ENCODE data around the gene ADAMTSL4. TPM values are rescaled to one million over a fixed set of nuclear protein-coding genes. Genes with fewer than 3 reads are reported as not detected.
A peak's percentile ranks its signal among the peaks of the same experiment; 100 is the strongest.

Gene ADAMTSL4
- total and polyA plus RNA-seq, 4 experiments from 2014 or later: 0.23 to 0.33 (median 0.24) TPM; not detected in 1

- Mint-ChIP-seq H3K4me1 (peaks cover 29 to 59% (median 36%) of the 10 kb centered on the region in 4 donors), H3K4me3 (peak overlapping the region; percentile 90 to 99 (median 93)), H3K27me3 (no peaks in the 10 kb centered on the region), H3K36me3 (peaks cover 0 to 18% of the 10 kb centered on the region in 2 donors), H3K9me3 (peaks cover 0 to 5% (median 0%) of the 10 kb centered on the region in 8 donors), H3K27ac (peak overlapping the region; percentile 95 to 100 (median 99))
- ChIA-PET POLR2A (ENCODE audit: partially characterized antibody) (interaction anchor here (1.0 to 16.5 kb wide), 12 partner anchors 11 to 196 kb away, joined by 3 to 1751 read pairs (median 10); partner anchors contain the start of genes ADAMTSL4, ENSA, FALEC and MCL1), CTCF (ENCODE audit: partially characterized antibody) (interaction anchor here (0.6 to 13.6 kb wide), 31 partner anchors 9 to 937 kb away, joined by 3 to 501 read pairs (median 6); partner anchors contain the start of genes ENSA, FALEC, GOLPH3L and HORMAD1)
- no peaks in the 10 kb centered on the region for H3K9me3 ChIP-seq (ENCODE audit: control insufficient read depth in 1 of 2, low read length in 2 of 2)
- intact Hi-C loops (cut with micrococcal nuclease): loop anchor here (1.0 to 5.0 kb wide), 10 partner anchors 45 to 597 kb away; partner anchors contain the start of genes CDC42SE1, CTSS, ENSA and FALEC
- H3K4me3 ChIP-seq (ENCODE audit: low read length in 2 of 2): peak overlapping the region in 1 of 2 donors; percentile 72
- peak; percentile 70 to 79 (median 75) for DNase-seq
- H3K27ac ChIP-seq (ENCODE audit: low read depth, low read length): peak overlapping the region; percentile 93
- H3K4me1 ChIP-seq (ENCODE audit: insufficient read depth, low read length): peaks cover 46% of the 10 kb centered on the region
- H3K36me3 ChIP-seq (ENCODE audit: insufficient read depth, low read length): no peaks in the 10 kb centered on the region
- H3K27me3 ChIP-seq (ENCODE audit: insufficient read depth, low read length): no peaks in the 10 kb centered on the region
Measured at GRCh38 chr1:150560011-150560438, 10.8 kb downstream of the ADAMTSL4 start.

GRCh38 chr1:150560576-150561253 lies 11.5 kb downstream of the ADAMTSL4 start:
- intact Hi-C loops (cut with micrococcal nuclease): loop anchor here (1.0 to 5.0 kb wide), 12 partner anchors 46 to 597 kb away; partner anchors contain the start of genes CDC42SE1, CTSS, ENSA and FALEC
- H3K4me3 Mint-ChIP-seq: peak overlapping the region; percentile 90 to 99 (median 93)
- peaks cover 53% of the 10 kb centered on the region for H3K4me1 ChIP-seq (ENCODE audit: insufficient read depth, low read length)
- no peaks in the 10 kb centered on the region for H3K27me3 ChIP-seq (ENCODE audit: insufficient read depth, low read length)
- ChIA-PET CTCF (ENCODE audit: partially characterized antibody) (interaction anchor here (0.5 to 13.6 kb wide), 44 partner anchors 10 to 937 kb away, joined by 3 to 501 read pairs (median 4); partner anchors contain the start of genes ENSA, FALEC, GOLPH3L and HORMAD1), POLR2A (ENCODE audit: partially characterized antibody) (interaction anchor here (0.8 to 16.5 kb wide), 24 partner anchors 10 to 597 kb away, joined by 3 to 1751 read pairs (median 8); partner anchors contain the start of genes ADAMTSL4, CTSS, ENSA and FALEC)
- no peaks in the 10 kb centered on the region for H3K36me3 ChIP-seq (ENCODE audit: insufficient read depth, low read length)
- peak overlapping the region; percentile 93 for H3K27ac ChIP-seq (ENCODE audit: low read depth, low read length)
- peaks cover 28 to 57% (median 37%) of the 10 kb centered on the region in 4 donors for H3K4me1 Mint-ChIP-seq
- peak overlapping the region; percentile 72 to 79 for H3K4me3 ChIP-seq (ENCODE audit: low read length in 2 of 2)
- H3K27ac Mint-ChIP-seq: peak overlapping the region; percentile 95 to 100 (median 99)
- H3K36me3 Mint-ChIP-seq: peaks cover 0 to 13% of the 10 kb centered on the region in 2 donors
- H3K27me3 Mint-ChIP-seq: no peaks in the 10 kb centered on the region
- DNase-seq: peak; percentile 71 to 80 (median 73)
- H3K9me3 Mint-ChIP-seq: peaks cover 0 to 5% (median 0%) of the 10 kb centered on the region in 8 donors
- H3K9me3 ChIP-seq (ENCODE audit: control insufficient read depth in 1 of 2, low read length in 2 of 2): no peaks in the 10 kb centered on the region

DNA sequence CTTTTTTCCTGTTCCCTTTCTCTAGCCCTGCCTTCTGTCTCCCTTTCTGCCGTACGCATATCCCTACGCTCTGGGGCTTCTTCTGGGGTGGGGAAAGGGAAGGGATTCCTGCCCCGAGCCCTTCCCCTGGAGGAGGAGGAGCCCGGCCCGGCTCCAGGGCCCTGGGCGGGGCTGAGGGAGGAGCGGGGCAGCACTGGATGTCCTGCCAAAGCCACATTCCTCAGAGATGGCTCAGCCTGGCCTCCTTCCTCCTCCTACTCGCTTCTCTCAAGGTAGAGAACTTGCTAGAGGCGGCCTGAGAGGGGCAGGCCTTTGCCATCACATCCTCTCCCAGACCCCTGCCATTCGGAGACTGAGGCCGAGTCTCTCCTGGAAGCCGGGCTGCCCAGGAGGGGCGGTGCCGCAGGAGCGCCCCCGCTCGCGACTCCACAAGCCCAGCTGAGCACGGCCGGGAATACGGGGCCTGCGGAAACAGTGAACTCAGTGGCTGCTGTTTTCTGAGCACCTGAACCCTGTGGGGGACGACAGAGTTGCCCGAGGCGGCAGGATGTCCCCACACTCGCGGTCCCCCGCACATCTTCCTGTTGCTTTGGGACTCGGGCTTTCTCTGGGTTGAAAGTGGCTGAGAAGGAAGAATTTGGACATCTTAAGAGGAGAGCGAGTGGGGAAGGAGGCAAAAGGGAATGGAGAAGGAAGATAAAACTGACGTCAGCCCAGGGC lies 12.2 kb downstream of the ADAMTSL4 start:
- Histone ChIP-seq H3K9me3 (ENCODE audit: control insufficient read depth in 1 of 2, low read length in 2 of 2) (no peaks in the 10 kb centered on the region), H3K36me3 (ENCODE audit: insufficient read depth, low read length) (no peaks in the 10 kb centered on the region), H3K4me3 (ENCODE audit: low read length in 2 of 2) (peak overlapping the region; percentile 72 to 79), H3K4me1 (ENCODE audit: insufficient read depth, low read length) (peaks cover 60% of the 10 kb centered on the region), H3K27ac (ENCODE audit: low read depth, low read length) (peak overlapping the region; percentile 93), H3K27me3 (ENCODE audit: insufficient read depth, low read length) (no peaks in the 10 kb centered on the region)
- intact Hi-C loops (cut with micrococcal nuclease): loop anchor here (1.0 to 5.0 kb wide), 10 partner anchors 47 to 596 kb away; partner anchors contain the start of genes CDC42SE1, CTSS, ENSA and FALEC
- peak; percentile 65 to 73 (median 72) for DNase-seq
- POLR2A ChIA-PET (ENCODE audit: partially characterized antibody): interaction anchor here (0.8 to 16.5 kb wide), 28 partner anchors 10 to 675 kb away, joined by 3 to 1751 read pairs (median 6); partner anchors contain the start of genes ADAMTSL4, ANP32E, CTSS and ENSA
- Mint-ChIP-seq H3K9me3 (peaks cover 0 to 5% (median 0%) of the 10 kb centered on the region in 8 donors), H3K27ac (peak overlapping the region; percentile 95 to 100 (median 99)), H3K27me3 (no peaks in the 10 kb centered on the region), H3K4me3 (peak overlapping the region; percentile 90 to 99 (median 93)), H3K4me1 (peaks cover 30 to 64% (median 42%) of the 10 kb centered on the region in 4 donors), H3K36me3 (peaks cover 0 to 10% of the 10 kb centered on the region in 2 donors)
- CTCF ChIA-PET (ENCODE audit: partially characterized antibody): interaction anchor here (0.6 to 13.6 kb wide), 35 partner anchors 10 to 439 kb away, joined by 3 to 501 read pairs (median 5); partner anchors contain the start of genes ENSA, FALEC, GOLPH3L and HORMAD1

DNA sequence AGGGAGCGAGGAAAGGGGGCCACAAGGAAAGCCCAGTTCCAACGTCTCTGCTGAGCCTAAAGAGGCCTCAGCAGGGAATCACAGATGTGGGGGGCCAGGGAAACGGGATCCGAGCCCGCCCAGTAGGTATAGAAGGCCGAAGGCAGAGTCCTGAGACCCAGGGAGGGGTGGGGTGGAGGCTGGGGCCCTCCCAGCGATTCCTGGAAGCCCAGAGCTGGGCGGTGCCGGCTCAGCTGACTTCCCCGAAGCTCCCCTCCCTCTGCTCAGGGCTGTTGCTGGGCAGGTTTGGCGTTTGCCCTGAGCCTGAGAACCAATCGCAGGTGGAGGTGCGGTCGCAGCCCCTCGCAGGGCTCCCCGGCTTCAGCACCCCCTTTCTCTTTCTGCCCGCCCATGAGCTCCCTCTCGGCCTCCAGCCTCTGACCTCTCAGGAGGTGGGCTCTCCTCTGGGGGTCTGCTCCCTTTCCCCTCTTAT lies 12.8 kb downstream of the ADAMTSL4 start:
- H3K4me1 Mint-ChIP-seq: peaks cover 33 to 70% (median 47%) of the 10 kb centered on the region in 4 donors
- Histone ChIP-seq H3K27ac (ENCODE audit: low read depth, low read length) (peak overlapping the region; percentile 93), H3K36me3 (ENCODE audit: insufficient read depth, low read length) (no peaks in the 10 kb centered on the region), H3K4me3 (ENCODE audit: low read length in 2 of 2) (peak overlapping the region; percentile 72 to 79), H3K27me3 (ENCODE audit: insufficient read depth, low read length) (no peaks in the 10 kb centered on the region), H3K4me1 (ENCODE audit: insufficient read depth, low read length) (peaks cover 66% of the 10 kb centered on the region), H3K9me3 (ENCODE audit: control insufficient read depth in 1 of 2, low read length in 2 of 2) (no peaks in the 10 kb centered on the region)
- peaks cover 0 to 5% (median 0%) of the 10 kb centered on the region in 8 donors for H3K9me3 Mint-ChIP-seq
- no peaks in the 10 kb centered on the region for H3K27me3 Mint-ChIP-seq
- H3K27ac Mint-ChIP-seq: peak overlapping the region; percentile 95 to 100 (median 99)
- peaks cover 0 to 10% of the 10 kb centered on the region in 2 donors for H3K36me3 Mint-ChIP-seq
- H3K4me3 Mint-ChIP-seq: peak overlapping the region; percentile 90 to 99 (median 93)
- intact Hi-C loops (cut with micrococcal nuclease): loop anchor here (1.0 to 5.0 kb wide), 11 partner anchors 47 to 595 kb away; partner anchors contain the start of genes CDC42SE1, CTSS, ENSA and FALEC
- peak; percentile 75 to 88 (median 79) for DNase-seq
- ChIA-PET CTCF (ENCODE audit: partially characterized antibody) (interaction anchor here (2.0 to 13.6 kb wide), 7 partner anchors 14 to 135 kb away, joined by 12 to 501 read pairs (median 45); partner anchors contain the start of genes ENSA, FALEC, GOLPH3L and MCL1), POLR2A (ENCODE audit: partially characterized antibody) (interaction anchor here (1.0 to 16.5 kb wide), 16 partner anchors 11 to 675 kb away, joined by 3 to 1751 read pairs (median 10); partner anchors contain the start of genes ANP32E, CTSS, ENSA and FALEC)

DNA sequence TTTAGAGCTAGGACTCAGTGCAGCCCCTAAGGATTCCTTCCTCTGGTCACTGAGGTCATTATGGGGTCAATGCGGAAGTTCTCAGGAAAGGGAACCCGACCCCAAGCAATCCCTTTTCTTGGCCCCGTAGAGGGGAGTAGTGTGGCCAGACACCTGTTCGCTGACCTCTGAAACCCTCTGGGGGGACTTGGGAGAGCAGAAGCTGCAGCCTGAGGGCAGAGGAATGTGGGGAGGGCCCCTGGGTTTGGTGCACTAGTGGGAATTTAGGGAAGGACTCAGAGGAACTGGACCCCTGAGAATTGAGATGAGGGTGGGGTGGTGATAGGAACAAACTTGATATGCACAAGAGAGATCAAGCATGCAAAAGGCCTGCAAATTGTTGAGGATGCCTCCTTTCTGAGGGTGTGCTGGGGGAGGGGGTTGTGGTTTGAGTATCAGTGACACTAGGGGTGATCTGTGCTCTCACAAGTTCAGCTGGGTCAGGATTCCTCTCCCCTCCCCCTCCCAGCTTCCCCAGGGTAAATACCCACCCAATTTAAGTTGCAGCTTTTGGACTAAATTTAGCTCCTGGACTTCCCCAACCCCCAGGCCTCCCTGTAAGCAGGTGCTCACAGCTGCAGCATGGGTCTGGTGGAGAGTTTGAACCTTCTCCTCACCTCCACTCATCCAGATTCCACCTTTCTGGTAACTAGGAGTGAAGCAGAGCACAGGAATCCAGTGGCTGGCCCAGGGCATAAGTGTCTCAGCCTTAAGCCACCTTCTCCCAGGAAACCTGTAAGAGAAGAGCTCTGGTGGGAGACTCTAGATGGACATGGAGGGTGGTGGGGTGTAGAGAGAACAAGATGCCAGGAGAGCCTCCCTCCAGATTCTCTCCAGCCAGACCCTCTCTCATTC lies 13.5 kb downstream of the ADAMTSL4 start:
- Histone ChIP-seq H3K36me3 (ENCODE audit: insufficient read depth, low read length) (no peaks in the 10 kb centered on the region), H3K9me3 (ENCODE audit: control insufficient read depth in 1 of 2, low read length in 2 of 2) (no peaks in the 10 kb centered on the region), H3K27ac (ENCODE audit: low read depth, low read length) (peak overlapping the region; percentile 93), H3K27me3 (ENCODE audit: insufficient read depth, low read length) (no peaks in the 10 kb centered on the region), H3K4me1 (ENCODE audit: insufficient read depth, low read length) (peaks cover 69% of the 10 kb centered on the region), H3K4me3 (ENCODE audit: low read length in 2 of 2) (peak overlapping the region; percentile 72 to 79)
- Mint-ChIP-seq H3K27me3 (no peaks in the 10 kb centered on the region), H3K4me1 (peaks cover 36 to 77% (median 54%) of the 10 kb centered on the region in 4 donors), H3K27ac (peak overlapping the region; percentile 95 to 100 (median 99)), H3K4me3 (peak overlapping the region; percentile 90 to 99 (median 93)), H3K36me3 (peaks cover 0 to 14% of the 10 kb centered on the region in 2 donors), H3K9me3 (peaks cover 0 to 5% (median 0%) of the 10 kb centered on the region in 8 donors)
- peak; percentile 58 to 91 (median 67) for DNase-seq
- ChIA-PET POLR2A (ENCODE audit: partially characterized antibody) (interaction anchor here (0.7 to 16.5 kb wide), 23 partner anchors 8 to 676 kb away, joined by 3 to 1751 read pairs (median 8); partner anchors contain the start of genes ANP32E, CDC42SE1, CTSS and ENSA), CTCF (ENCODE audit: partially characterized antibody) (interaction anchor here (0.8 to 13.6 kb wide), 8 partner anchors 13 to 433 kb away, joined by 3 to 501 read pairs (median 32); partner anchors contain the start of genes ENSA, FALEC, GOLPH3L and MCL1)
- intact Hi-C loops (cut with micrococcal nuclease): loop anchor here (1.0 to 5.0 kb wide), 7 partner anchors 17 to 595 kb away; partner anchors contain the start of genes CDC42SE1, CTSS, MCL1 and MINDY1
